ENCODE measurements around the gene FAM3B. TPM values are rescaled to one million over a fixed set of nuclear protein-coding genes. Genes with fewer than 3 reads are reported as not detected.

The FAM3B gene
- total and polyA plus RNA-seq, 2 experiments from 2014 or later, result not detected

- Histone ChIP-seq H3K27me3 (no peaks in the 10 kb centered on the region), H3K27ac (no peak overlapping the region), H3K9me3 (ENCODE audit: low read depth) (peaks cover 3% of the 10 kb centered on the region), H3K4me1 (ENCODE audit: low read depth) (no peaks in the 10 kb centered on the region), H3K4me3 (no peak overlapping the region), H3K36me3 (no peaks in the 10 kb centered on the region)
- no peak for DNase-seq (ENCODE audit: low read depth in 1 of 2, low spot score in 1 of 2)
- TF ChIP-seq CTCF (IDR thresholded peaks at IDR 0.05; ENCODE audit: low read depth, low read length), result no peak
These were observed 25.4 kb downstream of the FAM3B start for GRCh38 chr21:41342035-41342434.

- H3K4me3 ChIP-seq, result no peak overlapping the region
- no peak for DNase-seq (ENCODE audit: low read depth in 1 of 2, low spot score in 1 of 2)
- no peak overlapping the region for H3K27ac ChIP-seq
- peaks cover 3% of the 10 kb centered on the region for H3K9me3 ChIP-seq (ENCODE audit: low read depth)
- no peak for TF ChIP-seq CTCF (IDR thresholded peaks at IDR 0.05; ENCODE audit: low read depth, low read length)
- H3K27me3 ChIP-seq, result peaks cover 3% of the 10 kb centered on the region
- no peaks in the 10 kb centered on the region for H3K36me3 ChIP-seq
- no peaks in the 10 kb centered on the region for H3K4me1 ChIP-seq (ENCODE audit: low read depth)
These were observed 27.5 kb downstream of the FAM3B start for GRCh38 chr21:41344146-41344545.

- Histone ChIP-seq H3K27ac (no peak overlapping the region), H3K36me3 (no peaks in the 10 kb centered on the region), H3K27me3 (peaks cover 3% of the 10 kb centered on the region), H3K9me3 (ENCODE audit: low read depth) (peaks cover 3% of the 10 kb centered on the region), H3K4me1 (ENCODE audit: low read depth) (no peaks in the 10 kb centered on the region), H3K4me3 (no peak overlapping the region)
- no peak for DNase-seq (ENCODE audit: low read depth in 1 of 2, low spot score in 1 of 2)
- TF ChIP-seq CTCF (IDR thresholded peaks at IDR 0.05; ENCODE audit: low read depth, low read length), result no peak
These were observed 28.8 kb downstream of the FAM3B start for GRCh38 chr21:41345356-41345755.

- peaks cover 3% of the 10 kb centered on the region for H3K27me3 ChIP-seq
- no peak for DNase-seq (ENCODE audit: low read depth in 1 of 2, low spot score in 1 of 2)
- no peak for TF ChIP-seq CTCF (IDR thresholded peaks at IDR 0.05; ENCODE audit: low read depth, low read length)
- H3K27ac ChIP-seq, result no peak overlapping the region
- peaks cover 3% of the 10 kb centered on the region for H3K9me3 ChIP-seq (ENCODE audit: low read depth)
- no peak overlapping the region for H3K4me3 ChIP-seq
- no peaks in the 10 kb centered on the region for H3K4me1 ChIP-seq (ENCODE audit: low read depth)
- no peaks in the 10 kb centered on the region for H3K36me3 ChIP-seq
These were observed 29.5 kb downstream of the FAM3B start for GRCh38 chr21:41345934-41346685.

GRCh38 chr21:41346758-41347157 is 30.2 kb downstream of the FAM3B start:
- no peak for DNase-seq (ENCODE audit: low read depth in 1 of 2, low spot score in 1 of 2)
- Histone ChIP-seq H3K27ac (no peak overlapping the region), H3K36me3 (no peaks in the 10 kb centered on the region), H3K9me3 (ENCODE audit: low read depth) (peaks cover under 1% of the 10 kb centered on the region), H3K27me3 (peaks cover 3% of the 10 kb centered on the region), H3K4me3 (no peak overlapping the region), H3K4me1 (ENCODE audit: low read depth) (no peaks in the 10 kb centered on the region)
- TF ChIP-seq CTCF (IDR thresholded peaks at IDR 0.05; ENCODE audit: low read depth, low read length), result no peak

Data from cardiac muscle cell (in vitro differentiated cells and primary cell).